PC-3 (cell line): Measurements from ENCODE around the gene ATP5ME. TPM values are rescaled to one million over a fixed set of nuclear protein-coding genes. Genes with fewer than 3 reads are reported as not detected.

Experiments
- ATAC-seq: fragments of 200-7000 bp; cut with Tn5 transposase; 2 replicates; pipeline ENCODE4 v1.9.1; 2020; ENCODE audit warnings: mild to moderate bottlenecking, moderate library complexity
- BruUV-seq: library from RNA; stranded (reverse); fragments of 400-500 nt; replicated peaks from 2 replicates; lab custom pipeline; 2021; lab: Mats Ljungman, UMichigan
- CTCF ChIA-PET: fragments of 300-600 bp; sonication (Branson Sonifier 250); formaldehyde crosslinking; loops from one replicate; lab custom pipeline; 2022; ENCODE audit warnings: antibody characterized with exemption; lab: Charles Lee
- POLR2A ChIA-PET: fragments of 300-600 bp; sonication (Branson Sonifier 250); formaldehyde crosslinking; loops from one replicate; lab custom pipeline; 2022; ENCODE audit warnings: antibody characterized with exemption; ENCODE audit not compliant: unreplicated experiment; lab: Charles Lee
- DNase-seq: peaks from one replicate; pipeline ENCODE4 v3.0.0-alpha.2; 2015
- H2AFZ ChIP-seq: fragments of 300-600 bp; sonication (generic); 2 replicates; pipeline ENCODE4 v1.6.0; 2016; ENCODE audit warnings: antibody characterized with exemption, low read length
- H3F3A ChIP-seq: fragments of 300-600 bp; sonication (generic); one replicate; pipeline ENCODE4 v1.6.0; 2017; ENCODE audit warnings: antibody characterized with exemption, low read length, control low read depth, mild to moderate bottlenecking; ENCODE audit not compliant: unreplicated experiment
- H3K27ac ChIP-seq: fragments of 300-600 bp; sonication (generic); 2 replicates; pipeline ENCODE4 v1.5.1; 2016; ENCODE audit warnings: mild to moderate bottlenecking, low read length
- H3K27me3 ChIP-seq: fragments of 300-600 bp; sonication (generic); 2 replicates; pipeline ENCODE4 v1.6.1; 2016; ENCODE audit warnings: low read length, mixed read lengths
- H3K36me3 ChIP-seq: fragments of 300-600 bp; sonication (generic); 2 replicates; pipeline ENCODE4 v1.6.1; 2016; ENCODE audit warnings: low read depth, mixed run types, low read length, mixed read lengths
- H3K4me1 ChIP-seq: fragments of 300-600 bp; sonication (generic); 2 replicates; pipeline ENCODE4 v1.5.1; 2016; ENCODE audit warnings: low read length; ENCODE audit not compliant: insufficient read depth
- H3K4me2 ChIP-seq: fragments of 300-600 bp; sonication (generic); 2 replicates; pipeline ENCODE4 v1.6.0; 2016; ENCODE audit warnings: low read length
- H3K4me3 ChIP-seq: fragments of 300-600 bp; sonication (generic); 2 replicates; pipeline ENCODE4 v1.5.1; 2016; ENCODE audit warnings: mild to moderate bottlenecking, low read length, mixed read lengths
- H3K79me2 ChIP-seq: fragments of 300-600 bp; sonication (generic); 2 replicates; pipeline ENCODE4 v1.6.1; 2017; ENCODE audit warnings: low read length, mixed read lengths
- H3K9ac ChIP-seq: fragments of 300-600 bp; sonication (generic); 2 replicates; pipeline ENCODE4 v1.6.0; 2016; ENCODE audit warnings: mild to moderate bottlenecking, low read length
- H3K9me2 ChIP-seq: fragments of 300-600 bp; sonication (generic); replicated peaks from 2 replicates; pipeline ENCODE4 v1.6.1; 2016; ENCODE audit warnings: mixed run types, low read length, mixed read lengths
- H3K9me3 ChIP-seq: fragments of 300-600 bp; sonication (generic); 2 replicates; pipeline ENCODE4 v1.6.1; 2016; ENCODE audit warnings: low read length, mixed read lengths
- H4K20me1 ChIP-seq: fragments of 300-600 bp; sonication (generic); 2 replicates; pipeline ENCODE4 v1.6.1; 2016; ENCODE audit warnings: low read length, mixed read lengths
- EZH2 ChIP-seq: fragments of 300-600 bp; sonication (generic); IDR thresholded peaks from one replicate; pipeline ENCODE4 v1.6.1; 2017; ENCODE audit warnings: antibody characterized with exemption, mild to moderate bottlenecking, low read length; ENCODE audit not compliant: unreplicated experiment
- EZH2phosphoT487 ChIP-seq: fragments of 300-600 bp; sonication (generic); IDR thresholded peaks from 2 replicates; pipeline ENCODE4 v1.6.1; 2018; ENCODE audit warnings: mild to moderate bottlenecking, antibody characterized with exemption, low read length, borderline replicate concordance
- intact Hi-C: fragments of 100-400 bp; cut with micrococcal nuclease; formaldehyde crosslinking; loops from 2 replicates; pipeline ENCODE4 v1.9.0; 2023
- total RNA-seq: library from RNA; depleted of rRNA; stranded (reverse); fragments of >200 nt; gene quantifications from 2 replicates; pipeline ENCODE4 v1.2.3, GENCODE V29; 2014
- TF ChIP-seq, protein P1 (sequence below): fragments of 300-600 bp; sonication (generic); conservative IDR thresholded peaks from 2 replicates; pipeline ENCODE4 v1.5.1; 2017; ENCODE audit warnings: antibody characterized with exemption, low read depth, mild to moderate bottlenecking, low read length

ATP5ME gene
- total RNA-seq, 1 experiment from 2014 or later: 579 TPM

DNA sequence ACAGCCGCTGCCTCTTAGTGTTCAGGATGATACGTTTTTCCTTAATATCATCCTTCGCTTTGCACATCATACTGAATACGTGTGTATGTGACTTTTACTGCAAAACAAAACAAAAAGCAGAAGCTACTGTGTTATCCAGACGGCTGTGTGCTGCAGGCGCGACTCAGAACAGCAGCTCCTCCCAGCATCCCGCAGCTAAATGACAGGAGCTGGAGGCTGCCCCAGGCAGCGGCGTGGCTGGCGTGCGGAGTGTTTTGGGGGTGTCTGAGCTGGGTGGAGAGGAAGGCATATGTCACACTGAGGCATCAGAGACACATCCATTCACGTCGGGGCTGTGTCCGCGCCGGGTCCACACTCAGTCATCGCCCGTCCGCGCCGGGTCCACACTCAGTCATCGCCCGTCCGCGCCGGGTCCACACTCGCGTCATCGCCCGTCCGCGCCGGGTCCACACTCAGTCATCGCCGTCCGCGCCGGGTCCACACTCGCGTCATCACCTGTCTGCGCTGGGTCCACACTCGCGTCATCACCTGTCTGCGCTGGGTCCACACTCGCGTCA lies 48.2 kb upstream of the ATP5ME start:
- H3K27ac ChIP-seq: no peak overlapping the region
- peaks cover 50% of the 10 kb centered on the region for H3K79me2 ChIP-seq
- no peaks in the 10 kb centered on the region for H3K27me3 ChIP-seq
- DNase-seq: no peak
- no peaks in the 10 kb centered on the region for H3F3A ChIP-seq
- ATAC-seq: no peak
- no peaks in the 10 kb centered on the region for H3K9me2 ChIP-seq
- no peak overlapping the region for H3K4me3 ChIP-seq
- BruUV-seq: no TSS peak
- intact Hi-C loops: no loop called here
- ChIA-PET POLR2A (no interaction called here), CTCF (no interaction called here)
- no peak overlapping the region for H2AFZ ChIP-seq
- H3K4me1 ChIP-seq: no peaks in the 10 kb centered on the region
- no peak overlapping the region for H3K4me2 ChIP-seq
- H3K9ac ChIP-seq: no peak overlapping the region
- TF ChIP-seq EZH2 (no peak), EZH2phosphoT487 (no peak)
- TF ChIP-seq, protein P1, sequence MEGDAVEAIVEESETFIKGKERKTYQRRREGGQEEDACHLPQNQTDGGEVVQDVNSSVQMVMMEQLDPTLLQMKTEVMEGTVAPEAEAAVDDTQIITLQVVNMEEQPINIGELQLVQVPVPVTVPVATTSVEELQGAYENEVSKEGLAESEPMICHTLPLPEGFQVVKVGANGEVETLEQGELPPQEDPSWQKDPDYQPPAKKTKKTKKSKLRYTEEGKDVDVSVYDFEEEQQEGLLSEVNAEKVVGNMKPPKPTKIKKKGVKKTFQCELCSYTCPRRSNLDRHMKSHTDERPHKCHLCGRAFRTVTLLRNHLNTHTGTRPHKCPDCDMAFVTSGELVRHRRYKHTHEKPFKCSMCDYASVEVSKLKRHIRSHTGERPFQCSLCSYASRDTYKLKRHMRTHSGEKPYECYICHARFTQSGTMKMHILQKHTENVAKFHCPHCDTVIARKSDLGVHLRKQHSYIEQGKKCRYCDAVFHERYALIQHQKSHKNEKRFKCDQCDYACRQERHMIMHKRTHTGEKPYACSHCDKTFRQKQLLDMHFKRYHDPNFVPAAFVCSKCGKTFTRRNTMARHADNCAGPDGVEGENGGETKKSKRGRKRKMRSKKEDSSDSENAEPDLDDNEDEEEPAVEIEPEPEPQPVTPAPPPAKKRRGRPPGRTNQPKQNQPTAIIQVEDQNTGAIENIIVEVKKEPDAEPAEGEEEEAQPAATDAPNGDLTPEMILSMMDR: no peak
- no peaks in the 10 kb centered on the region for H3K36me3 ChIP-seq
- no peaks in the 10 kb centered on the region for H3K9me3 ChIP-seq
- no peaks in the 10 kb centered on the region for H4K20me1 ChIP-seq

DNA sequence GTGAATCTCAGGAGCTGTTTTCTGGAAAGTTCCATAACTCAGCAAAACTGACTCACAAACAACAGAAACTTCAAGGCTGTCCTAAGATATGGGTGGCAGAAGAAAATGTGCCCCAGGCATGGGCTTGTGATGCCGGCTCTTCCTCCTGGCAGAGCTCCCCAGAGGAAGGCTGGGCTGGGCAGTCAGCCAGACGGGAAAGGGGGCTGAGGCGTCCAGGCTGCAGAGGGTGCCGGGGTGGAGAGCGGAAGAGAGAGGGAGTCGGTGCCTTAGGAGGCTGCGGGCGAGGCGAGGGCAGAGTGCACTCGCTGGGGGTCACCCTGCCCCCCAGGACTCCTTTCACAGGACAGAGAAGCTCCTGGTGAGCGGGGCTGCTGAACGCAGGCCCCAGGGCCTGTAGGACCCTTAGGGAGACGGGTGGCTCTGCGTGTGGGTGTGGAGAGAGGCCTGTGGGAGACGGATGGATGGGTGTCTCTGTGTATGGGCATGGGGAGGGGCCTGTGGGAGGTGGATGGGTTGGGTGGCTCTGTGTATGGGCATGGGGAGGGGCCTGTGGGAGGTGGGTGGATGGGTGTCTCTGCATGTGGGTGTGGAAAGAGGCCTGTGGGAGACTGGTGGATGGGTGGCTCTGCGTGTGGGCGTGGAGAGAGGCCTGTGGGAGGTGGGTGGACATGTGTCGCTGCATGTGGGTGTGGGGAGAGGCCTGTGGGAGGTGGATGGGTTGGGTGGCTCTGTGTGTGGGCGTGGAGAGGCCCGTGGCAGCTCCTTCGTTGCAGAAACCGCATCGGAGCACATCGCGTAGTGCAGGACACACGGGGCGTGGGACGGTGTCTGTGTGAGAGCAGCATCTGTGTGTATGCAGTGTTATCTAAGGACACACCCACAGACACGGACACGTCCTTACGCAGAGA lies 47.4 kb upstream of the ATP5ME start:
- TF ChIP-seq, protein P1: no peak
- TF ChIP-seq EZH2: no peak
- no peak for TF ChIP-seq EZH2phosphoT487
- Histone ChIP-seq H3K9me3 (no peaks in the 10 kb centered on the region), H3K4me3 (no peak overlapping the region), H3K27ac (no peak overlapping the region), H3F3A (no peaks in the 10 kb centered on the region), H3K36me3 (no peaks in the 10 kb centered on the region), H3K4me1 (no peaks in the 10 kb centered on the region), H4K20me1 (no peaks in the 10 kb centered on the region), H3K4me2 (no peak overlapping the region), H3K79me2 (peaks cover 48% of the 10 kb centered on the region), H3K27me3 (no peaks in the 10 kb centered on the region), H3K9ac (no peak overlapping the region), H2AFZ (no peak overlapping the region), H3K9me2 (no peaks in the 10 kb centered on the region)
- no TSS peak for BruUV-seq
- intact Hi-C loops: no loop called here
- DNase-seq: no peak
- CTCF ChIA-PET: no interaction called here
- POLR2A ChIA-PET: no interaction called here
- ATAC-seq: peak; percentile 22; the same call in 1 of the 2 replicates
